ENCODE data around the gene SHANK3.

SHANK3 gene

DNA sequence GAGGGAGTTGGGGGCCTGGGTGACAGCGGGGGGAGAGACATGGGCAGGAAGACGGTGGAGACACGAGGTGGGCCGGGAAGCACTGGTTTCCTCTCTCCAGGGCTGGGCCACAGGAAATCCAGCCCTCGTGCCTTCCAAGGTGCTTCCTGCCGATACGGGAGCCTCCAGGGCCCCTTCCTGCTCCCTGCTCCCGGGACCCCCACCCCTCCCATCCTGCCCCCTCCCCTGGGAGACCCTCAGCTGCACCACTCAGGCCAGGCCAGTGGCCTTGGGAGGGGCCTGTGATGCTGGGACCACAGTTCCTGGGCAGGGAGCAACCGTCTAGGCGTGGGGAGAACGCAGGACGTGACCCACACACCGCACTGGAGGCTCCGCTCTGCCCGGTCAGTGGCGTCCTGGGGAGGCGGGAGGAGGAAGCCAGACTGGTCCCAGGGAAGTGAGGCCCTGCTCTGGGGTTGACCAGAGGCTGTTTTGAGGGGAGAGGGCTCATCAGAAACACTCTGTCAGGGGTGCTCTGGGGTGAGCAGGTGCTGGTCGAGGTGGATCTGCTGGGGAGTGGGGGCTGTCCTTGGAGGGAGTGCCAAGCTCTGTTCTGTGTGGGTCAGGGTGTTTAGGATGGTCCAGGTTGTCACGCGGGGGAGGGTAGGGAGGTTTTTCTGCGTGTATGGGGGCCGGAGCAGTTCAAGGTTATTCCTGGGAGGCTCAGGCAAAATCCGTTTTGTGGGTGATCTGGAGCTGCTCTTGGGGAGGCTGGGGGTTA is at the start of gene SHANK3:
SHANK3 (plus strand) TSS at position 353 of the 760 bp plus-strand sequence.
- peak within 1 kb of the TSS; percentile 77 for H3K27ac Mint-ChIP-seq
- H3K36me3 Mint-ChIP-seq = peaks cover 0 to 4% of the 10 kb centered on the region in 2 donors
- H3K9me3 Mint-ChIP-seq = peaks cover 0 to 5% of the 10 kb centered on the region in 2 donors
- DNase-seq = no peak
- H3K4me1 Mint-ChIP-seq = peaks cover 19 to 22% of the 10 kb centered on the region in 2 donors
- peak within 1 kb of the TSS; percentile 68 to 71 for H3K4me3 Mint-ChIP-seq
- peaks cover 49 to 61% of the 10 kb centered on the region in 2 donors for H3K27me3 Mint-ChIP-seq
- ATAC-seq (replicated peaks) = no peak

GRCh38 chr22:50624347-50625130 is 48.1 kb upstream of the SHANK3 start:
- H3K4me1 Mint-ChIP-seq = peaks cover 41 to 66% of the 10 kb centered on the region in 2 donors
- H3K9me3 Mint-ChIP-seq = no peaks in the 10 kb centered on the region
- ATAC-seq (replicated peaks) (no peak), DNase-seq (no peak)
- H3K27ac Mint-ChIP-seq = no peak overlapping the region
- H3K4me3 Mint-ChIP-seq = no peak overlapping the region
- H3K36me3 Mint-ChIP-seq = peaks cover 8 to 16% of the 10 kb centered on the region in 2 donors
- no peaks in the 10 kb centered on the region for H3K27me3 Mint-ChIP-seq

DNA sequence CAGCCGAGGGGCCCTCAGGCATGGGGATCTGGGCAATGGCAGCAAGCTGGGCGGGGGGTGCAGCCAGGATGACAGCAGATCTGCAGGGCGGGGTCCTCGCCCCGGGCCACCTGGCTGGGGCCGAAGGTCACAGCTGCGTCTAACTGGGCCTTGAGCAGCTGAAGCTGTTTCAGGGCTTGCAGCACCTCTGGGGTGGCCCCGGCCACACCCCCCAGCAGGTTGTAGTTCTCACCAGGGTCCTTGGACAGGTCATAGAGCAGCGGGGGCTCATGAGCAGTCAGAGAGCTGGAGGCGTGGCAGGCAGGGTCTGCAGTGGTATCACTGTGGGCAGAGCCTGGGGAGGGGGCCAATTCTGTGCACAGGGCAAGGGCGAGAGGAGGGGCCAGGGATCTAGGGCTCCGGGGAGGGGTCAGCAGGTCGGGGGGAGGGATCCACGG is 47.5 kb upstream of the SHANK3 start:
- H3K9me3 Mint-ChIP-seq = no peaks in the 10 kb centered on the region
- peaks cover 41 to 59% of the 10 kb centered on the region in 2 donors for H3K4me1 Mint-ChIP-seq
- H3K4me3 Mint-ChIP-seq = no peak overlapping the region
- ATAC-seq (replicated peaks) (no peak), DNase-seq (no peak)
- no peaks in the 10 kb centered on the region for H3K27me3 Mint-ChIP-seq
- H3K27ac Mint-ChIP-seq = no peak overlapping the region
- H3K36me3 Mint-ChIP-seq = peaks cover 8 to 16% of the 10 kb centered on the region in 2 donors

- Mint-ChIP-seq H3K27me3 (no peaks in the 10 kb centered on the region), H3K27ac (no peak overlapping the region)
Measured at GRCh38 chr22:50625568-50626313, 46.9 kb upstream of the SHANK3 start.

DNA sequence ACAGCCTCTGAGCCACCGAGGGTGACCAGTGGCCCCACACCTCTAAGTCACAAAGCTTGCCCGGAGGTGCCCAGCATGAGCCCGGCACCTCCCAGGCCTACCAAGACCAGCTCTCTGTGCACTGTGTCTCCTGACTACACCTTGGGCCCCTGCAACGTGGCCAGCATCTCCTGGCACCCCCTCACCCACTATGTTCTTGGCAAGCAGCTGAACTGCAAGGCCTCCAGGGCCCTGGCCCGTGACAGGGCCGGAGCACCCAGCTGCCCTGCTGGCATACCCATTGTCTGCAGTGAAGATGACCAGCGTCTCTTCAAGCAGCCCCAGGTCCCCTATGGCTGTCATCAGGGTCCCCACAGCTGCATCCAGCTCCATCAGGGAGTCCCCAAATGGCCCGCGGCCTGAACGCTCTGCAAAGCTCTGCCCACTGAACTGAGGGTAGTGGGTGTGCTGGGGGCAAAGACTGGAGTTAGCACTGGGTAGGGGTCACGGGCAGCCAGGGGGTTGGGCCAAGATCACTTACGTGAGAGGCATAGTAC is 46.2 kb upstream of the SHANK3 start:
- DNase-seq (no peak), ATAC-seq (replicated peaks) (no peak)
- Mint-ChIP-seq H3K36me3 (peaks cover 8 to 16% of the 10 kb centered on the region in 2 donors), H3K4me1 (peaks cover 33 to 47% of the 10 kb centered on the region in 2 donors), H3K27me3 (no peaks in the 10 kb centered on the region), H3K27ac (peak overlapping the region; percentile 51), H3K4me3 (peak overlapping the region; percentile 73 to 77), H3K9me3 (no peaks in the 10 kb centered on the region)

More at GRCh38 chr22:50625568-50626313, 46.9 kb upstream of the SHANK3 start:
- ATAC-seq (replicated peaks) = no peak
- Mint-ChIP-seq H3K9me3 (no peaks in the 10 kb centered on the region), H3K4me1 (peaks cover 39 to 53% of the 10 kb centered on the region in 2 donors), H3K4me3 (no peak overlapping the region), H3K36me3 (peaks cover 8 to 16% of the 10 kb centered on the region in 2 donors)
- no peak for DNase-seq

DNA sequence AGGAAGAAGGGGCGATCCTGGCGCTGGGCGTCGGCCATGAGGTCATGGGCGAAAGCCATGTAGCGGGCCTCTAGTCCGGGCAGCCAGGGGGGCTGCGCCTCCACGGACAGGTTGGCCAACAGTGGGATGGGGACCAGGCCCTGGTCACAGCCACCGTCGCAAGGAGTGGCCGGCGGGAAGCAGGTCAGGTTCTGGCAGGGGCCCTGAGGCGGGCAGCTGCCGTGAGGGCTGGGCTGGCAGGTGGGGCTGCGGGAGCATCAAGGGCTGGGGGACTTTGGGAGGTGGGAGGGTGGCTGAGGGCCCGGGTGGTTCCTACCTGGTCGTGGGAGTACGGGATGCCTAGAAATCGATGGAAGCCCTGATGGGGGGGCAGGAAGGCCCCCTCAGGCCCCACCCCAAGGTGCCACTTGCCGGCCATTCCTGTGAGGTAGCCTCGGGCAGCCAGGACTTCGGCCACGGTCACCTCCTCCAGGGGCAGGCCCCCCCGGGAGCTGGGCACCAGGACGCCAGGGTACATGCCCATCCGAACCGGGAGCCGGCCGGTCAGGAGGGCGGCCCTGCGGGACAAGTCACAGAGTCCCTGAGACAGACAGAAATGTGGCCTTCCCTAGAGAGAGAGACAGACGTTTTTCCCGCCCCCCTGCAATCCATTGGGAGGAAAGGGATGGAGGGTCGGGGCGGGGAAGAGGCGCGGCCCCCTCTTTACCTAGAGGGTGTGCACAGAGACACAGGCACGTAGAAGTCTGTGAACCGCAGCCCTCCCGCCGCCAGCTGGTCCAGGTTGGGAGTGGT is 45.6 kb upstream of the SHANK3 start:
- peak in 1 of 2 donors; percentile 17 for ATAC-seq (replicated peaks)
- no peak for DNase-seq
- Mint-ChIP-seq H3K36me3 (peaks cover 8 to 16% of the 10 kb centered on the region in 2 donors), H3K27me3 (no peaks in the 10 kb centered on the region), H3K9me3 (no peaks in the 10 kb centered on the region), H3K27ac (peak overlapping the region; percentile 51), H3K4me1 (peaks cover 26 to 40% of the 10 kb centered on the region in 2 donors), H3K4me3 (peak overlapping the region; percentile 80 to 86)

DNA sequence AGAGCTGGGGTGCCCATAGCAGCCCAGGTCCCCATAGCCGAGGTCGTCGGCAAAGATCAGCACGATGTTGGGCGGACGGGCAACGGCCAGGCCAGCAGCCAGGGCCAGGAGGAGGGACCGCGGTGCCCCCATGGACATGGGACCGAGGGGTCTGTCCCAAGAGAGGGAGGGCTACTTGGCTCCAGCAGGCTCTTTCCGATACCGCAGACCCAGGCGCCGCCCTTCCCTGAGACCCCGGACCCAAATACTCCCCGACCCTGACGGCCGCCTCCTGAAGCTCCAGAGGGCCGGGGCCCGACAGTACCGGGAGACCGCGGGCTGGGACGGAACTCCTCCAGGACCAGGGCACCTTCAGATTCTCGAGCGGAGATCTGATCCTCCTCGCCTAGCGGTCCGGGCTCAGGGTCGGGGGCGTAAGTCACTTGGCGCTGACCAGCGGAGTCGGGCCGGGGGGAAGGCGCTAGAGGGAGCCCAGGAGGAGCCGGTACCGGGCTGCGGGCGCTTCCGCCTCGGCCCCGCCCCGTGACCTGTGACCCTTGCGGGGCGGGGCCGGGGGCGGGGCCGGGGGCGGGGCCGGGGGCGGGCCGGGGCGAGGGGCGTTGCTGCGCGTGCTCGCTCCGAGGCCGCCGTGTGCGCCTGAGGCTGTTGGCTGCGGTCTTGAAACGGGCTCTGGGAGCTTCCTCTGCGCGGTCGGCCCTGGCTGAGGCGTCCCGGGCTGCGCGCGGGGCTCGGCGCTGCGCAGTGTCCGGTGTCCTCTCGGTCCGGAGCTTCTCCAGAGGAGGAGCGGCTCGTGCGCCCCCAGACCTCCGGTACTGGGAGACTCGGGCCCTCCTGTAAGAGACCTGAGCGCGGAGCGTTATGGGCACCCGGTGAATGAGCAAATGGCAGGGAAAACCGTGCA is 44.7 kb upstream of the SHANK3 start, which contains the start of gene ARSA:
ARSA (minus strand) TSS at position 511 of the 901 bp plus-strand sequence; CDS start at position 138, 373 bp downstream.
- H3K27me3 Mint-ChIP-seq = no peaks in the 10 kb centered on the region
- no peaks in the 10 kb centered on the region for H3K9me3 Mint-ChIP-seq
- DNase-seq (peak; percentile 67), ATAC-seq (replicated peaks) (peak; percentile 90 to 93)
- peaks cover 21 to 32% of the 10 kb centered on the region in 2 donors for H3K4me1 Mint-ChIP-seq
- H3K36me3 Mint-ChIP-seq = peaks cover 8 to 16% of the 10 kb centered on the region in 2 donors
- H3K4me3 Mint-ChIP-seq = peak within 1 kb of the TSS; percentile 80 to 86
- H3K27ac Mint-ChIP-seq = peak within 1 kb of the TSS; percentile 70

DNA sequence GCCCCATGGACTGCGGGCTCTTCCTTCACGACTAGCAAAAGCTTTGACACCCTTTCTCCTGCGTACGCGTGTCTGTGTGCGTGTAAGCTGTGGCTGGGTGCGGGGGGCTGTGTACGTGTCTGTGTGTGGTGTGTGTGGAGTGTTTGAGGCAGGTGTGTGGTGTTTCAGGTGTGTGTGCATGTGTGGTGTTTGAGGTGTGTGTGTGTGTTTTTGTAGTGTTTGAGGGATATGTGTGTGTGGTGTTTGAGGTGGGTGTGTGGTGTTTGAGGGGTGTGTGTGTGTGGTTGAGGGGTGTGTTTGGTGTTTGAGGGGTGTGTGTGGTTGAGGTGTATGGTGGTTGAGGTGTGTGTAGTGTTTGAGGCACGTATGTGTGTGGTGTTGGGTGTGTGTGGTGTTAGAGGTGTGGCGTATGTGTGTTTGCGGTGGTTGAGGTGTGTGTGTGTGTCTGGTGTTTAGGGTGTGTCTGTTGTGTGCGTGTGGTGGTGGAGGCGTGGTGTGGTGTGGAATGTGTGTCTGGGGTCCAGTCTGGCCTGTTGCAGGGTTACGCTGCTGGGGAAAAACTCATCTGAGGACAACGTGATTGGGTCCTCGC is 44.0 kb upstream of the SHANK3 start:
- H3K4me3 Mint-ChIP-seq = peak overlapping the region; percentile 80 to 86
- H3K4me1 Mint-ChIP-seq = peaks cover 19 to 30% of the 10 kb centered on the region in 2 donors
- H3K36me3 Mint-ChIP-seq = peaks cover 8 to 16% of the 10 kb centered on the region in 2 donors
- no peaks in the 10 kb centered on the region for H3K27me3 Mint-ChIP-seq
- H3K9me3 Mint-ChIP-seq = no peaks in the 10 kb centered on the region
- DNase-seq (no peak), ATAC-seq (replicated peaks) (peak in 1 of 2 donors; percentile 19)
- peak overlapping the region; percentile 70 for H3K27ac Mint-ChIP-seq

GRCh38 chr22:50630376-50630775 is 42.2 kb upstream of the SHANK3 start:
- H3K4me1 Mint-ChIP-seq = peaks cover 20 to 23% of the 10 kb centered on the region in 2 donors
- H3K4me3 Mint-ChIP-seq = no peak overlapping the region
- no peak for DNase-seq
- H3K36me3 Mint-ChIP-seq = peaks cover 4 to 5% of the 10 kb centered on the region in 2 donors
- no peak for ATAC-seq (replicated peaks)
- H3K27ac Mint-ChIP-seq = no peak overlapping the region
- H3K9me3 Mint-ChIP-seq = no peaks in the 10 kb centered on the region
- no peaks in the 10 kb centered on the region for H3K27me3 Mint-ChIP-seq

- Mint-ChIP-seq H3K27ac (no peak overlapping the region), H3K4me3 (no peak overlapping the region), H3K9me3 (peaks cover 0 to 4% of the 10 kb centered on the region in 2 donors), H3K27me3 (no peaks in the 10 kb centered on the region), H3K36me3 (peaks cover 0 to 5% of the 10 kb centered on the region in 2 donors), H3K4me1 (peaks cover 9 to 15% of the 10 kb centered on the region in 2 donors)
- no peak for DNase-seq
- ATAC-seq (replicated peaks) = no peak
Measured at GRCh38 chr22:50633086-50633485, 39.5 kb upstream of the SHANK3 start.

GRCh38 chr22:50633771-50634170 is 38.9 kb upstream of the SHANK3 start:
- Mint-ChIP-seq H3K9me3 (peaks cover 0 to 4% of the 10 kb centered on the region in 2 donors), H3K4me1 (peaks cover 3 to 10% of the 10 kb centered on the region in 2 donors), H3K27ac (no peak overlapping the region), H3K4me3 (no peak overlapping the region), H3K36me3 (peaks cover 0 to 5% of the 10 kb centered on the region in 2 donors), H3K27me3 (no peaks in the 10 kb centered on the region)
- DNase-seq (no peak), ATAC-seq (replicated peaks) (no peak)

DNA sequence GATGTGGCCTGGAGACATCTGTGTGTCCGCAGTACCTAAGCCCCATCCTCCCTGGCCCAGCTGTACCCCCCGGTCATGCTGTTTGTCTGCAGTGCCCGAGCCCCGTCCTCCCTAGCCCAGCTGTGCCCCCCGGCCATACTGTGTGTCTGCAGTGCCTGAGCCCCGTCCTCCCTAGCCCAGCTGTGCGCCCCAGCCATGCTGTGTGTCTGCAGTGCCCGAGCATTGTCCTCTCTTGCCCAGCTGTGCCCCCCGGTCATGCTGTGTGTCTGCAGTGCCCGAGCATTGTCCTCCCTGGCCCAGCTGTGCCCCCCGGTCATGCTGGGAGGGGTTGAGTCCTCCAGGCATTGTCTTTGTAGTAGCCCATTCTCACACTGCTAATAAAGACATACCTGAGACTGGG is 37.0 kb upstream of the SHANK3 start:
- Mint-ChIP-seq H3K4me1 (peaks cover 0 to 1% of the 10 kb centered on the region in 2 donors), H3K4me3 (no peak overlapping the region), H3K27me3 (no peaks in the 10 kb centered on the region), H3K36me3 (peaks cover 0 to 5% of the 10 kb centered on the region in 2 donors), H3K27ac (no peak overlapping the region), H3K9me3 (peaks cover 0 to 4% of the 10 kb centered on the region in 2 donors)
- no peak for DNase-seq
- no peak for ATAC-seq (replicated peaks)
